MG63 (cell line): Measurements from ENCODE around the gene RNF39. TPM values are rescaled to one million over a fixed set of nuclear protein-coding genes. Genes with fewer than 3 reads are reported as not detected.
A peak's percentile ranks its signal among the peaks of the same experiment; 100 is the strongest.

ENCODE experiments used
- DNase-seq: peaks from one replicate; pipeline ENCODE4 v3.0.0-alpha.2; 2020
- H3K27me3 ChIP-seq: fragments of 250-450 bp; sonication (Bioruptor Pico); 2 replicates; pipeline ENCODE4 v1.5.1; 2020; ENCODE audit warnings: mild to moderate bottlenecking, moderate library complexity
- H3K36me3 ChIP-seq: fragments of 250-450 bp; sonication (Bioruptor Pico); 2 replicates; pipeline ENCODE4 v1.5.1; 2020; ENCODE audit warnings: mild to moderate bottlenecking, moderate library complexity
- H3K4me3 ChIP-seq: fragments of 250-450 bp; sonication (Bioruptor Pico); 2 replicates; pipeline ENCODE4 v1.5.1; 2020; ENCODE audit warnings: mild to moderate bottlenecking, moderate library complexity
- H3K9me3 ChIP-seq: fragments of 250-450 bp; sonication (Bioruptor Pico); 2 replicates; pipeline ENCODE4 v1.5.1; 2020; ENCODE audit warnings: mild to moderate bottlenecking, moderate library complexity
- total RNA-seq: library from RNA; depleted of rRNA; stranded (reverse); fragments of >200 nt; shearing (Covaris generic); gene quantifications from 2 replicates; pipeline ENCODE4 v1.2.3, GENCODE V29; 2014; ENCODE audit warnings: low replicate concordance

Gene RNF39
- total RNA-seq, 1 experiment from 2014 or later, result not detected

- Histone ChIP-seq H3K9me3 (no peaks in the 10 kb centered on the region), H3K36me3 (no peaks in the 10 kb centered on the region), H3K27me3 (no peaks in the 10 kb centered on the region), H3K4me3 (no peak overlapping the region)
- DNase-seq, result no peak
Measured at GRCh38 chr6:30073489-30074235, 1.9 kb downstream of the RNF39 start.

GRCh38 chr6:30071858-30072257 lies 3.7 kb downstream of the RNF39 start:
- Histone ChIP-seq H3K9me3 (no peaks in the 10 kb centered on the region), H3K27me3 (no peaks in the 10 kb centered on the region), H3K36me3 (no peaks in the 10 kb centered on the region; the same call in 1 of the 2 replicates), H3K4me3 (no peak overlapping the region)
- no peak for DNase-seq

- Histone ChIP-seq H3K36me3 (peaks cover 1% of the 10 kb centered on the region; the same call in 1 of the 2 replicates), H3K27me3 (no peaks in the 10 kb centered on the region), H3K9me3 (no peaks in the 10 kb centered on the region), H3K4me3 (no peak overlapping the region)
- no peak for DNase-seq
Measured at GRCh38 chr6:30071081-30071818, 4.3 kb downstream of the RNF39 start.

- DNase-seq, result no peak
- H3K4me3 ChIP-seq, result peak overlapping the region; percentile 67
- H3K36me3 ChIP-seq, result peaks cover 14% of the 10 kb centered on the region; the same call in 1 of the 2 replicates
- no peaks in the 10 kb centered on the region for H3K9me3 ChIP-seq
- no peaks in the 10 kb centered on the region for H3K27me3 ChIP-seq
Measured at GRCh38 chr6:30067460-30068139, 8.0 kb downstream of the RNF39 start.

GRCh38 chr6:30066577-30067459 lies 8.8 kb downstream of the RNF39 start, which contains the start of gene PPP1R11:
Gene PPP1R11 (plus strand): TSS chr6:30067198. CDS start chr6:30067411, 213 bp downstream.
- peak; percentile 98 for DNase-seq
- H3K4me3 ChIP-seq, result peak within 1 kb of the TSS; percentile 67
- H3K9me3 ChIP-seq, result no peaks in the 10 kb centered on the region
- peaks cover 14% of the 10 kb centered on the region; the same call in 1 of the 2 replicates for H3K36me3 ChIP-seq
- H3K27me3 ChIP-seq, result no peaks in the 10 kb centered on the region

GRCh38 chr6:30066082-30066481 lies 9.5 kb downstream of the RNF39 start:
- no peaks in the 10 kb centered on the region for H3K9me3 ChIP-seq
- H3K27me3 ChIP-seq, result no peaks in the 10 kb centered on the region
- H3K36me3 ChIP-seq, result peaks cover 14% of the 10 kb centered on the region; the same call in 1 of the 2 replicates
- H3K4me3 ChIP-seq, result peak overlapping the region; percentile 67
- DNase-seq, result no peak

- DNase-seq, result no peak
- H3K36me3 ChIP-seq, result peaks cover 14% of the 10 kb centered on the region; the same call in 1 of the 2 replicates
- H3K27me3 ChIP-seq, result no peaks in the 10 kb centered on the region
- no peaks in the 10 kb centered on the region for H3K9me3 ChIP-seq
- no peak overlapping the region for H3K4me3 ChIP-seq
Measured at GRCh38 chr6:30063315-30063714, 12.3 kb downstream of the RNF39 start.

GRCh38 chr6:30062471-30063178 lies 12.9 kb downstream of the RNF39 start:
- no peak for DNase-seq
- Histone ChIP-seq H3K9me3 (no peaks in the 10 kb centered on the region), H3K36me3 (peaks cover 14% of the 10 kb centered on the region; the same call in 1 of the 2 replicates), H3K4me3 (peak overlapping the region; percentile 87; the same call in 1 of the 2 replicates), H3K27me3 (no peaks in the 10 kb centered on the region)

GRCh38 chr6:30061858-30062458 lies 13.6 kb downstream of the RNF39 start:
- Histone ChIP-seq H3K36me3 (peaks cover 14% of the 10 kb centered on the region; the same call in 1 of the 2 replicates), H3K4me3 (peak overlapping the region; percentile 87), H3K9me3 (no peaks in the 10 kb centered on the region), H3K27me3 (no peaks in the 10 kb centered on the region)
- no peak for DNase-seq

GRCh38 chr6:30061092-30061857 lies 14.3 kb downstream of the RNF39 start, which contains the start of gene POLR1H:
Gene POLR1H (plus strand): TSS chr6:30061265. CDS start chr6:30061525, 260 bp downstream.
- Histone ChIP-seq H3K36me3 (peaks cover 13% of the 10 kb centered on the region; the same call in 1 of the 2 replicates), H3K9me3 (no peaks in the 10 kb centered on the region), H3K4me3 (peak within 1 kb of the TSS; percentile 87), H3K27me3 (no peaks in the 10 kb centered on the region)
- peak; percentile 91 for DNase-seq

GRCh38 chr6:30060606-30061091 lies 14.9 kb downstream of the RNF39 start:
- peaks cover 11% of the 10 kb centered on the region; the same call in 1 of the 2 replicates for H3K36me3 ChIP-seq
- peak overlapping the region; percentile 87 for H3K4me3 ChIP-seq
- H3K9me3 ChIP-seq, result no peaks in the 10 kb centered on the region
- peak; percentile 15 for DNase-seq
- no peaks in the 10 kb centered on the region for H3K27me3 ChIP-seq

- DNase-seq, result no peak
- Histone ChIP-seq H3K36me3 (no peaks in the 10 kb centered on the region), H3K9me3 (no peaks in the 10 kb centered on the region), H3K27me3 (no peaks in the 10 kb centered on the region), H3K4me3 (no peak overlapping the region)
Measured at GRCh38 chr6:30055513-30055912, 20.1 kb downstream of the RNF39 start.

- Histone ChIP-seq H3K4me3 (no peak overlapping the region), H3K9me3 (no peaks in the 10 kb centered on the region), H3K27me3 (no peaks in the 10 kb centered on the region), H3K36me3 (no peaks in the 10 kb centered on the region)
- DNase-seq, result no peak
Measured at GRCh38 chr6:30053682-30054081, 21.9 kb downstream of the RNF39 start.

GRCh38 chr6:30047220-30047619 lies 28.3 kb downstream of the RNF39 start:
- H3K9me3 ChIP-seq, result no peaks in the 10 kb centered on the region
- H3K27me3 ChIP-seq, result no peaks in the 10 kb centered on the region
- no peaks in the 10 kb centered on the region for H3K36me3 ChIP-seq
- DNase-seq, result no peak
- H3K4me3 ChIP-seq, result no peak overlapping the region
